Measurements from ENCODE around the gene PATZ1. TPM values are rescaled to one million over a fixed set of nuclear protein-coding genes. Genes with fewer than 3 reads are reported as not detected.

The PATZ1 gene
- total and polyA plus RNA-seq, 7 donors = 3.7 to 21.4 (median 17.4) TPM

DNA sequence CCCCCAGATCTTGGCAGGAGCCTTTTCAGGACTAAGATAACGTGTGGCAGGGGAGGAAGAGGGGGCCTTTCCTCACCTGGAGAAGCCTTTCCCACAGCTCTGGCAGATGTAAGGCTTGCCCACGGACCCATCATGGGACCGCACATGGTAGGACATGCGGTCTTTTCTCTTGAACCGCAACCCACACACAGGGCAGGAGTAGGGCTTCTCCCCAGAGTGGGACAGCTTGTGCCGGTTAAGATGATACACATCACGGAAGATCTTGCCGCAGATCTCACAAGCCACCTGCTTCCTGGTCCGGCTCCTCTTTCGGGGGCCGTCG, 1.9 kb downstream of the PATZ1 start:
- Histone ChIP-seq H3K27ac (peak overlapping the region; percentile 68 to 93 (median 90)), H3K36me3 (peaks cover 0 to 35% (median 17%) of the 10 kb centered on the region in 4 donors), H3K4me3 (peak overlapping the region in 3 of 4 donors; percentile 10 to 79 (median 29)), H3K4me1 (peaks cover 0 to 63% (median 41%) of the 10 kb centered on the region in 4 donors), H3K27me3 (no peaks in the 10 kb centered on the region), H3K9me3 (no peaks in the 10 kb centered on the region)
- no peak for DNase-seq
- TF ChIP-seq POLR2AphosphoS5 (IDR thresholded peaks at IDR 0.05) (no peak), POLR2A (IDR thresholded peaks at IDR 0.05) (no peak), EP300 (IDR thresholded peaks at IDR 0.05) (no peak)
- TF ChIP-seq, protein P1, sequence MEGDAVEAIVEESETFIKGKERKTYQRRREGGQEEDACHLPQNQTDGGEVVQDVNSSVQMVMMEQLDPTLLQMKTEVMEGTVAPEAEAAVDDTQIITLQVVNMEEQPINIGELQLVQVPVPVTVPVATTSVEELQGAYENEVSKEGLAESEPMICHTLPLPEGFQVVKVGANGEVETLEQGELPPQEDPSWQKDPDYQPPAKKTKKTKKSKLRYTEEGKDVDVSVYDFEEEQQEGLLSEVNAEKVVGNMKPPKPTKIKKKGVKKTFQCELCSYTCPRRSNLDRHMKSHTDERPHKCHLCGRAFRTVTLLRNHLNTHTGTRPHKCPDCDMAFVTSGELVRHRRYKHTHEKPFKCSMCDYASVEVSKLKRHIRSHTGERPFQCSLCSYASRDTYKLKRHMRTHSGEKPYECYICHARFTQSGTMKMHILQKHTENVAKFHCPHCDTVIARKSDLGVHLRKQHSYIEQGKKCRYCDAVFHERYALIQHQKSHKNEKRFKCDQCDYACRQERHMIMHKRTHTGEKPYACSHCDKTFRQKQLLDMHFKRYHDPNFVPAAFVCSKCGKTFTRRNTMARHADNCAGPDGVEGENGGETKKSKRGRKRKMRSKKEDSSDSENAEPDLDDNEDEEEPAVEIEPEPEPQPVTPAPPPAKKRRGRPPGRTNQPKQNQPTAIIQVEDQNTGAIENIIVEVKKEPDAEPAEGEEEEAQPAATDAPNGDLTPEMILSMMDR (IDR thresholded peaks at IDR 0.05) = no peak
- WGBS, 2 donors = 22 to 26% methylated on average over 12 of the region's 12 CpGs
- intact Hi-C loops (cut with DNase I) = no loop called here

DNA sequence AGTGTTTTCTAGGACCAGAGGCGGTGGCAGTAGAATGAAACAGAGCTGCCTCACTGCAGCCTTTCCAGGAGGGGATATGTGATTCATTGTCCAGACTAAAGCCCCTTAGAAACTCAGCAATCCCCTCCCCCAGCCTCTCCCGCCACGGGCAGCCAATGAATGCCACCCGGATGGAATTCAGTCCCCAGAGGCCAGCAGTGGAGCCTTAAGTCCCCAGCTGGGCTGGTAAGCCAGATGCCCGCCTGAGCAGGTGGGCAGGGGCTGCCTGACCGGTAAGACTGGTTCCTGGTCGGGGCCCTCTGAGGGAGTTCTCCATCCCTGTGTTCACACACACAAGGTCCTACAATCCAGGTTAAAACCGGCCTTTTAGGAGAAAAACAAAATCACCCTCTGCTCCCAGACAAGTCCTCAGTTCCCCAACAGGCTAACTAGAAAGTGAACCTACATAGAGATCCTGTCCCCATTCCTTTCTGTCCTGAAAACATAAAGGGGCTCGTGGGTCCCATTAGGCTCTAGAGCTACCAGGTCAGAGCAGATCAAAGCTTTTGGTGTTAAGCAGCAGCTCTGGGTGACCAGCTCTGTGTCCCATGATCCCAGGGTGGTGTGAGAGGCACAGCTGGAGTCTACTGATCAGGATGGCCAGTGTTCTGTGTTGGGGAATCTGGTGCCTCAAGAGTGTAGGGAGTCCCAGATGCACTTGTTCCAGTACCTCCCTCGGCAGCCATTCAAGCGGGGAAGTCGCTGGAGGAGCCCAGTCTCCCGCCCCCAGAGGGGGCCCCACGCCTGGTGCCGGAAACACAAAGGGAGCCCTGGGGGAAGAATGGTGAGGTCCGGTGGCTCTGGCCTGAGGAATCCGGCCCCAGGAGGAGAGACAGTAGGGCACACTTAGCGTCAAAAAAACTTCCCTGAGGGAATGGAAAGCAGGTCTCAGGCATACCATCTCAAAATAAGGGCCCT, 2.6 kb downstream of the PATZ1 start:
- peak overlapping the region in 3 of 4 donors; percentile 10 to 79 (median 29) for H3K4me3 ChIP-seq
- H3K27ac ChIP-seq = peak overlapping the region; percentile 68 to 93 (median 90)
- no peak for TF ChIP-seq POLR2A (IDR thresholded peaks at IDR 0.05)
- no peak for TF ChIP-seq POLR2AphosphoS5 (IDR thresholded peaks at IDR 0.05)
- no peak for TF ChIP-seq EP300 (IDR thresholded peaks at IDR 0.05)
- TF ChIP-seq, protein P1 (IDR thresholded peaks at IDR 0.05) = no peak
- H3K9me3 ChIP-seq = no peaks in the 10 kb centered on the region
- 5 to 13% methylated on average over 18 of the region's 18 CpGs for WGBS, 2 donors
- intact Hi-C loops (cut with DNase I) = no loop called here
- no peaks in the 10 kb centered on the region for H3K27me3 ChIP-seq
- peaks cover 0 to 63% (median 41%) of the 10 kb centered on the region in 4 donors for H3K4me1 ChIP-seq
- no peak for DNase-seq
- H3K36me3 ChIP-seq = peaks cover 0 to 42% (median 17%) of the 10 kb centered on the region in 4 donors

DNA sequence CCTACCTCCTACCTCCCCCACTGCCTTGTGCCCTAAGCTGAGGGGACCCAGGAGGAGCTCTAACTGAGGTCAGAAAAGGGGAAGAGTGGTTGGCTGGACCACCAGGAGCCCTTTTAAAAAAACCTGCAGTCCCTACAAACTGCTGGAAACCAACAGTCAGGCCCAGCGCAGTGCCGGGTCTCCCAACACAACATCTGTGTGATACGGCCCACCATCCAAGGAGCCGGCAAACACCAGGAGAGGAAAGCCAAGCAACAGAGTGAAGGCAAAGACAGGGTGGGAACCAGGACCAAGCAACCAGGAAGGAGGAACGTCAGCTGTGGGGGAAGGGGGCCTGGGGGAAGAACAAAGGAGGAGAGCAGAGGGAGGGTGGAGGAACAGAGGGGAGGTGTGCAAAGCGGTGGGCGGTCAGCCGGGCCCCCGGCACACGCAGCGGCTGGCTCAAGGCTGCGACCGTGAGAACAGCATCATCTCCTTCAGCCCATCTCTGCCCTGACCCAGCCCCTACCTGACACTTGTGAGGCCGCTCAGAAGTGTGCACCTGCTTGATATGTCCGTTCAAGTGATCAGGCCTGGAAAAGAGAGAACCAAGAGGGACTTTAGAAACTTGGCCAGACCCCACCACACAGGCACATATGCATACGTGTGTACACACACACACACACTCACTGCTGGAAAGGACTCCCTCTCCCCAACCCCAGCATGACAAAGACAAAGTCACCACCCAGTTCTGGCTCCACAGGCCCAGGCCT, 3.6 kb downstream of the PATZ1 start:
- intact Hi-C loops (cut with DNase I) = no loop called here
- H3K27ac ChIP-seq = peak overlapping the region in 3 of 4 donors; percentile 68 to 93 (median 91)
- DNase-seq = no peak
- 31 to 45% methylated on average over 16 of the region's 16 CpGs for WGBS, 2 donors
- H3K4me3 ChIP-seq = peak overlapping the region in 2 of 4 donors; percentile 29 to 79
- TF ChIP-seq POLR2AphosphoS5 (IDR thresholded peaks at IDR 0.05) = no peak
- TF ChIP-seq, protein P1 (IDR thresholded peaks at IDR 0.05) = no peak
- TF ChIP-seq EP300 (IDR thresholded peaks at IDR 0.05) = no peak
- no peak for TF ChIP-seq POLR2A (IDR thresholded peaks at IDR 0.05)
- H3K4me1 ChIP-seq = peaks cover 0 to 60% (median 36%) of the 10 kb centered on the region in 4 donors
- H3K9me3 ChIP-seq = no peaks in the 10 kb centered on the region
- H3K27me3 ChIP-seq = no peaks in the 10 kb centered on the region
- peaks cover 2 to 50% (median 17%) of the 10 kb centered on the region in 4 donors for H3K36me3 ChIP-seq

DNA sequence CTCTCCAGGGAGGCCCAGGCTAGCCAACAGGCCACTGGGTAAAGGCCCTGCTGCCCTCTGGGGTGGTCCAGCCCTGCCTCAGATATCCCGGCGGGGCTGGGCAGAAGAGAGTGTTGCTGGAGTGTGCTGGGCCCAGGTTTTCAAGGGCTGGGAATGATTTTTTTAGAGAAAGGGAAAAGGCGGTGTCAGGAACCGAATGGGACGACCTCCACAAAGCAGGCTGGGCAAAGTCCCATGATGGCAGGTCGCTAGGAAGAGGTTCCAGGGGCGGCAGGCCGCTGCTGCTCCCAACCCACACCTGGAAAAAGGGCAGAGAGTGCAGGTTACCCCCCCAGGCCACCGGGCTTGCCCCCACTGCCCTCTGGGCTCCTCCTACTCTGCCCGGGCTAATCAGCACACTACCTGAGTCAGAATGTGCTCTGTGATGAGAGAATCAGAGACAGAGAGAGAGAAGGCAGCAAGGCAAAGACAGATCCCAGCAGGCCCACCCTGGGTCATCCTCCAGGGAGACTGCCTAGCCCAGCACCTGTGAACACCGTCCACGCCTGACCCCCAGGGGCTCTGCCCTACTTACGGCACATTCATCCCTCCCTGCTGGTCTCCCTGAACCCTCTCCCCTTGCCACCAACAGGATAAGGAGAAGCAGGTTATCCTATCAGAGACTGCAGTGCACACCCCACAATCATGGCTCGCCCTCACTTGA, 4.6 kb downstream of the PATZ1 start:
- intact Hi-C loops (cut with DNase I) = no loop called here
- H3K27me3 ChIP-seq = no peaks in the 10 kb centered on the region
- H3K4me1 ChIP-seq = peaks cover 0 to 49% (median 35%) of the 10 kb centered on the region in 4 donors
- no peaks in the 10 kb centered on the region for H3K9me3 ChIP-seq
- no peak overlapping the region for H3K4me3 ChIP-seq
- peaks cover 8 to 56% (median 17%) of the 10 kb centered on the region in 4 donors for H3K36me3 ChIP-seq
- TF ChIP-seq EP300 (IDR thresholded peaks at IDR 0.05) (no peak), POLR2A (IDR thresholded peaks at IDR 0.05) (no peak), POLR2AphosphoS5 (IDR thresholded peaks at IDR 0.05) (no peak)
- TF ChIP-seq, protein P1 (IDR thresholded peaks at IDR 0.05) = no peak
- WGBS, 2 donors = 64 to 82% methylated on average over 14 of the region's 14 CpGs
- peak overlapping the region in 1 of 4 donors; percentile 10 for H3K27ac ChIP-seq
- DNase-seq = no peak
